AG04449 (cell line): ENCODE results near the gene EIF4G1.

ENCODE experiments used
- CTCF ChIA-PET: fragments of 350-600 bp; formaldehyde crosslinking; extraction: SDS; loops from one replicate; lab custom pipeline; 2021; ENCODE audit warnings: antibody characterized with exemption; lab: Yijun Ruan, JAX
- POLR2A ChIA-PET: fragments of 400-600, 350-600 bp; formaldehyde crosslinking; extraction: SDS; loops from one replicate; lab custom pipeline; 2020; ENCODE audit warnings: antibody characterized with exemption, inconsistent platforms; lab: Yijun Ruan, JAX
- DNase-seq: peaks from one replicate; pipeline ENCODE4 v3.0.0-alpha.2; 2010; ENCODE audit warnings: low read depth, low spot score
- H3K4me3 ChIP-seq: 2 replicates; pipeline ENCODE4 v1.5.1; 2011; ENCODE audit warnings: low read depth, mild to moderate bottlenecking, control low read depth, low read length
- TF ChIP-seq, protein P1 (sequence below): IDR thresholded peaks from one replicate; pipeline ENCODE4 v1.5.1; 2011; ENCODE audit warnings: mild to moderate bottlenecking, moderate library complexity, low read length, control low read depth, inconsistent platforms; ENCODE audit not compliant: insufficient read depth; ENCODE audit errors: missing control alignments

EIF4G1 gene

DNA sequence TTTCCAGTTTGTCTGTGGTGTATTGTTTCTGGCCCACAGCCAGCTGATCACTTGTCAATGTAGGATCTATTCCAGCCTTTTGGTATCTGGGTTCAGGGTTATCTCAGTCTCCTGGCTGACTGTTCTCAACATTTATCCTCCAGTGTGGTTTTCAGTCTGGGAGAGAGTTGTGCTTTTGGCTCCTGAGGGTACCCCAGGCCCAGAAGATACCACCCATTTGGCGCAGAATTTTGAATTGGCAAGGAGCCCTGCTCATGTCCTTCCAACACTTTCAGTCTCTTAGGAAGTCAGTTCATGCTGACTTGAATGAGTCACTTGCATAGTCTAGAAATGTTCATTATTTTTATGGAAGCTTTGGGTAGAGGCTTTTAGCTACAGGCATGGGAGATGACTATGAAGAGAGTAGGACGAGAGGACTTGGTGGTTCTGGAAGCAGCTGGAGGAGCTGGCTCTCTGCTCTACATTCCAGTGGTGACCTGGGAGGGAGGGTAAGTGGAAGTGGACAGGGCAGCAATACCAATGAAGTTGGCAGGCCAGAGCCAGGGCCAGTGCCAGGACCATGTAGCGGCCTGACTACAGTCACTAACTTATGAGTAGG is 54.3 kb downstream of the EIF4G1 start:
- CTCF ChIA-PET, result interaction anchor here (1.3 to 11.5 kb wide), 9 partner anchors 9 to 435 kb away, joined by 3 to 469 read pairs (median 11); partner anchors contain the start of gene THPO
- TF ChIP-seq, protein P1, sequence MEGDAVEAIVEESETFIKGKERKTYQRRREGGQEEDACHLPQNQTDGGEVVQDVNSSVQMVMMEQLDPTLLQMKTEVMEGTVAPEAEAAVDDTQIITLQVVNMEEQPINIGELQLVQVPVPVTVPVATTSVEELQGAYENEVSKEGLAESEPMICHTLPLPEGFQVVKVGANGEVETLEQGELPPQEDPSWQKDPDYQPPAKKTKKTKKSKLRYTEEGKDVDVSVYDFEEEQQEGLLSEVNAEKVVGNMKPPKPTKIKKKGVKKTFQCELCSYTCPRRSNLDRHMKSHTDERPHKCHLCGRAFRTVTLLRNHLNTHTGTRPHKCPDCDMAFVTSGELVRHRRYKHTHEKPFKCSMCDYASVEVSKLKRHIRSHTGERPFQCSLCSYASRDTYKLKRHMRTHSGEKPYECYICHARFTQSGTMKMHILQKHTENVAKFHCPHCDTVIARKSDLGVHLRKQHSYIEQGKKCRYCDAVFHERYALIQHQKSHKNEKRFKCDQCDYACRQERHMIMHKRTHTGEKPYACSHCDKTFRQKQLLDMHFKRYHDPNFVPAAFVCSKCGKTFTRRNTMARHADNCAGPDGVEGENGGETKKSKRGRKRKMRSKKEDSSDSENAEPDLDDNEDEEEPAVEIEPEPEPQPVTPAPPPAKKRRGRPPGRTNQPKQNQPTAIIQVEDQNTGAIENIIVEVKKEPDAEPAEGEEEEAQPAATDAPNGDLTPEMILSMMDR, result no peak
- POLR2A ChIA-PET, result interaction anchor here (0.8 kb wide), 1 partner anchor 49 kb away, joined by 3 read pairs; no protein-coding TSS in a partner anchor
- no peak overlapping the region for H3K4me3 ChIP-seq
- no peak for DNase-seq

DNA sequence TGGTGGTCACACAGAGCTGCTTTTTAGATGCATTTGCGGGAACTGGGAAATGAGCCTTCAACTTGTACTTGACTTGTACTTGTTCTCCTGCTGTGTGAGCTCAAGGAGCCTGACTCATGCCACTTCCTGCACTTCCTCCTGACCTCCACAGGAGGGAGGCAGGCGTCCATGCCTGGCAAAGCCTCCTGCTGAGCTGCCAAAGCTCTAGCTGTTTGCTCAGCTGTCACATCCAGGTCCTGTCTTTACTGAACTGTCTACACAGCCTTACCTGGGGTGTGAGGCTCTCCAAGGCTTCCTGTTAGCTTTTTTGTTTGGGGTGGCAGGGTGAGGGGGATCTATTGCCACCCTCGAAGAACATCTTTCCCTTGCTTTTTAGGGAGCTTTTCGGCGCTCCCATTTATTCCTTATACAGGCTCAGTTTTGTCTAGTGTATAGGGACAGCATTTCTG is 57.2 kb downstream of the EIF4G1 start:
- peak; percentile 59 for DNase-seq

DNA sequence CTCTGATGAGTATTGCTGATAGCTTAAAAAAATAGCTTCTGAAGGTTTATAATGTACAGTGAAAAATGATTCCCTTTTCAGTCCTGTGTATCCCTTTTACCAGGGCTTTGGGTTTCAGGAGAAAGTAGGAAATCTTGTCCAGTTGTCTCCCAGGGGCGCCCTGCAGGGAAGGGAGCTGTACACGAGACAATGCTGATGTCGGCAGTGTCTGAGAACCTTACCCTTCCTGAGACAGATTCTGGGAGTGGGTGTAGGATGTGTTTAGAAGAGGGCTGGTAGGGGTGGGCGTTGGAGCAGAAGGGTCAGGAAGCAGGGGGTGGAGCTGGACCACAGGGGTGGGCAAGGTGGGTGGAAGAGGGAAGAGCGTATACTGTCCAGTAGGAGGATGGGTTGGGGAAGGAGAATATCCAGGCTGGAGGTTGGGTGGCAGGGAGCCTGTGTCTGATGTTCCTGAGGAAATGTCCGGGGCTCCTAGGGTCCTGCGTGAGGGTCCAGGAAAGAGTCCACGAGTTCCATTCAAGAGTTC is 58.0 kb downstream of the EIF4G1 start:
- TF ChIP-seq, protein P1, result no peak
- H3K4me3 ChIP-seq, result no peak overlapping the region
- no peak for DNase-seq
- ChIA-PET CTCF (interaction anchor here (0.9 to 11.5 kb wide), 38 partner anchors 9 to 429 kb away, joined by 3 to 469 read pairs (median 7); partner anchors contain the start of genes CHRD, CLCN2 and POLR2H), POLR2A (interaction anchor here (0.5 to 1.3 kb wide), 2 partner anchors 170 to 277 kb away, joined by 3 read pairs; no protein-coding TSS in a partner anchor)

More for the DNA sequence above, 57.2 kb downstream of the EIF4G1 start:
- POLR2A ChIA-PET, result interaction anchor here (0.6 to 1.1 kb wide), 4 partner anchors 10 to 190 kb away, joined by 3 to 5 read pairs (median 3); partner anchors contain the start of genes CLCN2 and POLR2H
- CTCF ChIA-PET, result interaction anchor here (0.7 to 11.5 kb wide), 54 partner anchors 9 to 476 kb away, joined by 3 to 469 read pairs (median 6); partner anchors contain the start of genes CHRD, CLCN2 and POLR2H
- H3K4me3 ChIP-seq, result no peak overlapping the region
- TF ChIP-seq, protein P1, result peak; percentile 99

DNA sequence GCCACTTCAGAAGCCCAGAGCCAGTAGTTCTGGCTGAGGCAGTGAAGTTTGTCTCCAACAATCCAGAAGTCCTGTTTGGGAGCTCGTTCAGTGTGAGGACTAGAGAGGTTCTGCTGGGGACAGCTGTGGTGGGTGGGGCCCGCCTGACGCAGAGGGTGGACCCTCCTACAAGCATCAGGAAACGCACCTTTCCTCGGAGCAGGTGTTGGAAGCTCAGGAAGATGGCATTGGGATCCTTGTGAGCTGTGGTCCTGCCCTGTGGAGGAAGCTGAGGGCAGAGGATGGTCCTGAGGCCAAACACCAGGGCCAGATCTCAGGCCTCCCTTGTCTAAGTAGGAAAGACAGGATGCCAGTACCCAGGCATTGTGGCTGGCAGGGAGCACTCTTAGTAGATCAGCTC is 58.5 kb downstream of the EIF4G1 start:
- ChIA-PET POLR2A (interaction anchor here (0.5 to 1.3 kb wide), 2 partner anchors 169 to 276 kb away, joined by 3 read pairs; no protein-coding TSS in a partner anchor), CTCF (interaction anchor here (1.1 to 11.5 kb wide), 20 partner anchors 8 to 435 kb away, joined by 3 to 469 read pairs (median 17); partner anchors contain the start of genes CHRD, CLCN2 and POLR2H)
- DNase-seq, result no peak
- no peak overlapping the region for H3K4me3 ChIP-seq
- TF ChIP-seq, protein P1, result no peak

DNA sequence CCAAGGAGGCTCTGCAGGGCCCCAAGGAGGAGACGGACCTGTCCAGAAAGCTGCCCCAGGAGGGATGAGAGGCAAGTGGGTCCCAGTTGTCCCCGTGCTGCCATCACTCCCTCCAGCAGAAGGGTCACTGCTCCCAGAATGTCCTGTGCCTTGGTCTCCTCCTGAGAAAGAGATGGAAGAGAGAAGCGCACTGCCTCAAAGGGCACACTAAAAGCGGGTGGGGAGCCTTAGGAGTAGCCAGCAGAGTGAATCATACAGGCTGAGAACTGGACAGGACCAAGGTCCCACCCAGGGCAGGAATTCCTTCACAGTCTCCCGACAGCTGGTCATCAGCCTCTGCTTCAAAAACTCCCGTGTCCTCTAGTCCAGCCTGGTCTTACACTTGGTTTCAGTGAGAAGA is 59.0 kb downstream of the EIF4G1 start:
- DNase-seq, result no peak
- ChIA-PET POLR2A (interaction anchor here (0.7 to 1.3 kb wide), 2 partner anchors 102 to 169 kb away, joined by 3 to 4 read pairs; no protein-coding TSS in a partner anchor), CTCF (interaction anchor here (0.7 to 11.5 kb wide), 12 partner anchors 8 to 435 kb away, joined by 3 to 469 read pairs (median 42); partner anchors contain the start of gene CHRD)
- no peak overlapping the region for H3K4me3 ChIP-seq
- TF ChIP-seq, protein P1, result no peak
